HL-60 (cell line): ENCODE data around the gene TUG1.
A peak's percentile ranks its signal among the peaks of the same experiment; 100 is the strongest.

ENCODE experiments used
- DNase-seq, 2 experiments: peaks; one replicate each; pipeline ENCODE4 v3.0.0-alpha.2; 2010 to 2020; ENCODE audit warnings: low read depth in 1 of 2, low spot score in 1 of 2
- H3K27ac ChIP-seq: fragments of 250-450 bp; sonication (Bioruptor Pico); replicated peaks from 2 replicates; pipeline ENCODE4 v1.5.1; 2020; ENCODE audit warnings: mild to moderate bottlenecking, moderate library complexity
- H3K27me3 ChIP-seq: fragments of 250-450 bp; sonication (Bioruptor Pico); 2 replicates; pipeline ENCODE4 v1.5.1; 2021; ENCODE audit warnings: mild to moderate bottlenecking, moderate library complexity; ENCODE audit not compliant: insufficient read depth, poor library complexity, severe bottlenecking
- H3K4me3 ChIP-seq: replicated peaks from 2 replicates; pipeline ENCODE4 v1.5.1; 2011; ENCODE audit warnings: mild to moderate bottlenecking, control low read depth, low read length; ENCODE audit not compliant: insufficient read depth
- GABPA ChIP-seq: IDR thresholded peaks from 2 replicates; pipeline ENCODE4 v1.6.1; 2012; ENCODE audit warnings: low read depth
- POLR2AphosphoS5 ChIP-seq: IDR thresholded peaks from 2 replicates; pipeline ENCODE4 v1.6.1; 2012; ENCODE audit warnings: low read depth
- SPI1 ChIP-seq: IDR thresholded peaks from 2 replicates; pipeline ENCODE4 v1.6.1; 2012; ENCODE audit warnings: low read depth, mild to moderate bottlenecking, borderline replicate concordance
- TF ChIP-seq, protein P1 (sequence below): IDR thresholded peaks from one replicate; pipeline ENCODE4 v1.5.1; 2011; ENCODE audit warnings: low read length, control low read depth, inconsistent platforms; ENCODE audit not compliant: insufficient read depth
- TF ChIP-seq, protein P2 (sequence below): IDR thresholded peaks from 2 replicates; pipeline ENCODE4 v1.6.1; 2012; ENCODE audit warnings: low read depth; ENCODE audit not compliant: insufficient replicate concordance

Gene TUG1

DNA sequence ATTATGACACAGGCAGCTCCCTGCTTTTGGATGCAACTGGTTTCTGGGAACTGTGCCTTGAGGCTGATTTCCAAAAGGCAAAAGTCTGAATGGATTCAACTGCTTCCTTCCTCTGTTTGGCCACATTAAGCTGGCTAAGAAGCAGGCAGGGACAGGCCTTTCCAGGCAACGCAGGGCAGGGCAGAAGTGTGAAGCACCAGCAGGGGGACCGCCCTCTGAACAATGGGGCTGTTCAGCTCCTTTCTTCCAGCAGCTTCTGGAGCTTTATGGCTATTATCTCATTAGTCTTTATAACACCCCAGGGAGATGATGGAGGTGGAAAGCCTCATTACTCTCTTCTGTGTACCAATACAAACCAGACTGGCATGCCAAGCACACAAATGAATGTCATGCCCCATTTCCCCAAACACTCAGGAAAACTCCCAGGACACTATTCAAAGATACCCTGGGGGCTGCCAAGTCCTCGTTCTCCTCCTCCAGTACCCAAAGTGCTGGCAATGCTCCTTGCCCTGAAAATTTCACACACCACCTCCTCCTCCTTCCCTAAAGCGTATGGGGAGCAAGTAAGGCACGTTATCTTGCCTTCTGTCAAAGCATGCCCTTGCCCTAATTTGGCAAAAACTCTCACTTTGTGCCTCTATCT is 21.8 kb upstream of the TUG1 start:
- Histone ChIP-seq H3K27ac (no peak overlapping the region), H3K4me3 (no peak overlapping the region), H3K27me3 (no peaks in the 10 kb centered on the region)
- DNase-seq = no peak
- TF ChIP-seq POLR2AphosphoS5 (no peak), SPI1 (no peak)

DNA sequence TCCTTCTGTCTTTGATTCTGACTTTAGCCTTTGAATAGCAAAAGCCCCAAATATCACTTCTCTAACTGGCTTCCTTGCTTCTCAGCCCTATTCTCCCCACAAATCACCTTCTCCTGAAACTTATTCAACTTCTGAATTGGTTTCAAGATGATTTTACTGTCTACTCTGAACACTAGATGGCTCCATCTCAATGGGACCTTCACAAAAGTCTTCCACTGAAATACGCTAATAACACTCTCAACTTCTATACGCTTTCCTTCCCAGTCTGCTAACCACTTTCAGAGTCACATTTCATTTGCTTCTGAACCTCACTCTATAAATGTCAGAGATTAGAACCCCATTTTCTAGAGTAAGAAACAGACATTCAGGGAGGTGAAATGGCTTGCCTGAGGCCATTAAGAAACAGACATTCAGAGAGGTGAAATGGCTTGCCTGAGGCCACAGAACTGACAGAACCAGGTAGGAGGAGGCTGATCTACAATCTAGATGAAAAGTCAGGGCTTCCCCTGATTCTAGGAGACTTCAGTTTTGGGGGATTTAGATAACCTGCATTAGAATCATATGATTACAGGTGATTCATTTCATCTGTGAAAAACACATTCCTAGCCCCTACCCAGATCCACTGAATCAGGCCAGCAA is 21.1 kb upstream of the TUG1 start:
- no peak overlapping the region for H3K4me3 ChIP-seq
- no peak for TF ChIP-seq SPI1
- TF ChIP-seq, protein P1, sequence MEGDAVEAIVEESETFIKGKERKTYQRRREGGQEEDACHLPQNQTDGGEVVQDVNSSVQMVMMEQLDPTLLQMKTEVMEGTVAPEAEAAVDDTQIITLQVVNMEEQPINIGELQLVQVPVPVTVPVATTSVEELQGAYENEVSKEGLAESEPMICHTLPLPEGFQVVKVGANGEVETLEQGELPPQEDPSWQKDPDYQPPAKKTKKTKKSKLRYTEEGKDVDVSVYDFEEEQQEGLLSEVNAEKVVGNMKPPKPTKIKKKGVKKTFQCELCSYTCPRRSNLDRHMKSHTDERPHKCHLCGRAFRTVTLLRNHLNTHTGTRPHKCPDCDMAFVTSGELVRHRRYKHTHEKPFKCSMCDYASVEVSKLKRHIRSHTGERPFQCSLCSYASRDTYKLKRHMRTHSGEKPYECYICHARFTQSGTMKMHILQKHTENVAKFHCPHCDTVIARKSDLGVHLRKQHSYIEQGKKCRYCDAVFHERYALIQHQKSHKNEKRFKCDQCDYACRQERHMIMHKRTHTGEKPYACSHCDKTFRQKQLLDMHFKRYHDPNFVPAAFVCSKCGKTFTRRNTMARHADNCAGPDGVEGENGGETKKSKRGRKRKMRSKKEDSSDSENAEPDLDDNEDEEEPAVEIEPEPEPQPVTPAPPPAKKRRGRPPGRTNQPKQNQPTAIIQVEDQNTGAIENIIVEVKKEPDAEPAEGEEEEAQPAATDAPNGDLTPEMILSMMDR = peak; percentile 7
- DNase-seq = no peak
- H3K27ac ChIP-seq = no peak overlapping the region
- no peaks in the 10 kb centered on the region for H3K27me3 ChIP-seq

DNA sequence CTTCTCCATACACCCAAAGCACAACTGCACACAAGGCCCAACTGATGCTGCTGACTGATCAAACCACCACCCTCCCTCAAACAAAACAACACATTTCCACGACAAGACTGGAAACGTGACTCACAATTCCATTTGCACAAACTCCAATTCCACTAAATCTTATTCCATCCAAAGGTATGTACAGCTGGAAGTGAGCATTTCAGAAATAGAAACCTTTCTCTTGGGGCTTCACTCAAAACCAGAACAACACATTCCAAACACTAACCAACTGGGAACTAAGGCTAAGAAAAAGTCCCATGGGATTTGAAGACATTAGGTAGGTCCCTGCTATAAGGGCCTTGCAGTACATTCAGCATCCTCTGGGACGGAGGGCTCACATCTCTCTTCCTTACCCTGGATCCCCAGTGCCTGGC is 20.1 kb upstream of the TUG1 start:
- no peak overlapping the region for H3K4me3 ChIP-seq
- H3K27me3 ChIP-seq = no peaks in the 10 kb centered on the region
- TF ChIP-seq, protein P2, sequence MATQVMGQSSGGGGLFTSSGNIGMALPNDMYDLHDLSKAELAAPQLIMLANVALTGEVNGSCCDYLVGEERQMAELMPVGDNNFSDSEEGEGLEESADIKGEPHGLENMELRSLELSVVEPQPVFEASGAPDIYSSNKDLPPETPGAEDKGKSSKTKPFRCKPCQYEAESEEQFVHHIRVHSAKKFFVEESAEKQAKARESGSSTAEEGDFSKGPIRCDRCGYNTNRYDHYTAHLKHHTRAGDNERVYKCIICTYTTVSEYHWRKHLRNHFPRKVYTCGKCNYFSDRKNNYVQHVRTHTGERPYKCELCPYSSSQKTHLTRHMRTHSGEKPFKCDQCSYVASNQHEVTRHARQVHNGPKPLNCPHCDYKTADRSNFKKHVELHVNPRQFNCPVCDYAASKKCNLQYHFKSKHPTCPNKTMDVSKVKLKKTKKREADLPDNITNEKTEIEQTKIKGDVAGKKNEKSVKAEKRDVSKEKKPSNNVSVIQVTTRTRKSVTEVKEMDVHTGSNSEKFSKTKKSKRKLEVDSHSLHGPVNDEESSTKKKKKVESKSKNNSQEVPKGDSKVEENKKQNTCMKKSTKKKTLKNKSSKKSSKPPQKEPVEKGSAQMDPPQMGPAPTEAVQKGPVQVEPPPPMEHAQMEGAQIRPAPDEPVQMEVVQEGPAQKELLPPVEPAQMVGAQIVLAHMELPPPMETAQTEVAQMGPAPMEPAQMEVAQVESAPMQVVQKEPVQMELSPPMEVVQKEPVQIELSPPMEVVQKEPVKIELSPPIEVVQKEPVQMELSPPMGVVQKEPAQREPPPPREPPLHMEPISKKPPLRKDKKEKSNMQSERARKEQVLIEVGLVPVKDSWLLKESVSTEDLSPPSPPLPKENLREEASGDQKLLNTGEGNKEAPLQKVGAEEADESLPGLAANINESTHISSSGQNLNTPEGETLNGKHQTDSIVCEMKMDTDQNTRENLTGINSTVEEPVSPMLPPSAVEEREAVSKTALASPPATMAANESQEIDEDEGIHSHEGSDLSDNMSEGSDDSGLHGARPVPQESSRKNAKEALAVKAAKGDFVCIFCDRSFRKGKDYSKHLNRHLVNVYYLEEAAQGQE = no peak
- TF ChIP-seq, protein P1 = no peak
- no peak for DNase-seq
- no peak overlapping the region for H3K27ac ChIP-seq

DNA sequence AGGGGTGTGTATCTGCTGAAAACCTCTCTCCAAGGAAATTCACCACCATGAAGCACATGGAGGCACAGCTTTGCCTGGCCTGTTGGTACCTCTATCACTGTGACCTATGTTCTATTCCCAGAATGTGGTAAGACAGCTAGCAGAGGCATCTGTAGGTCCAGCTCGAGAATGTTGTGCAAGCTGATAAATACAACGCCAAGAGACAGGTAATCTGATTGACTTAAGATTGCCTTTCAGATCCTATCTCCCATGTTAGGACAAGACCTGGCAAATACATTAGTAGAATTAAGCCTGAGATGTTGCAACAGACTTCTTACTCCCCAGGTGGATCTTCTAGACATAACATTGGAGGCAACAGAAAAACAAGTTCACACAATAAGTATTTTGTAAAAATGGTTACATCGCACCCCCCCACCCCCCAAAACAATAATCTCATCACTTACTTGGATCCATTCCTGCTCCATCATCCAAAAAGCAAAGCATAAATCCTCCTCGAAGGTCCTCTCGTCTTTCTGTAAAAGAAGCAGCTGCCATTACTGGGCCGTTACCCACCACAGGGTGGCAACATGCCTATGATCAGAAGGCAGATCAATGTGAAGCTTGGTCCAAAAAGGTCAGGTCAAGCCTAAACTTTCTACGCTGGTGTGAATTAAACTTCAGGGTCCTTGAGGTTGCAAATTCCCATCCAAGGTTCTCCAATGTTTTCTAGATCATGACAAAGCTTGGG is 19.0 kb upstream of the TUG1 start:
- TF ChIP-seq GABPA = no peak
- TF ChIP-seq, protein P1 = no peak
- H3K27me3 ChIP-seq = no peaks in the 10 kb centered on the region
- DNase-seq = no peak
- H3K4me3 ChIP-seq = no peak overlapping the region
- H3K27ac ChIP-seq = no peak overlapping the region

DNA sequence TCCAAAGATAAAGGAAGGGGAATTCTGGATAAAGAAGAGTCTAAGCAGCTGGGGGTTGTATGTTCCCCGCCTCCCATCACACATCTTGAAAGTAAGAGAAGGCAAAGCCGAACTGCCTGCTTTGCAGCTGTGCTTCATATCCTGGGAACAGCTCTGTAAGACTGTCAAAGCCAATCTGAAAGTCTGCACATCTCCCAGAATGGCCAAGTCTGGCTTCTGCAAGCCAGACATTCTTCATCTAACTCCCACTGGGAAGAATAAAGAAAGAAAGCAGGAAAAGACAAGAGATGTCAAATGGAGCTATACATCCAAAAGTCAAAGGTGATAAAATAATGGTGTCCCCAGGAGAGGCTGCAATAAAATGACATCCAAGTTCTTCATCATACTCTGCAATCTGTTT is 15.9 kb upstream of the TUG1 start:
- DNase-seq = no peak
- Histone ChIP-seq H3K27me3 (no peaks in the 10 kb centered on the region), H3K4me3 (no peak overlapping the region), H3K27ac (no peak overlapping the region)
- TF ChIP-seq GABPA = no peak
- TF ChIP-seq, protein P2 = no peak
- TF ChIP-seq SPI1 = no peak
- TF ChIP-seq, protein P1 = no peak
- no peak for TF ChIP-seq POLR2AphosphoS5
